ENCODE results near the gene MED4. TPM values are rescaled to one million over a fixed set of nuclear protein-coding genes. Genes with fewer than 3 reads are reported as not detected.

MED4 gene
- total and polyA plus RNA-seq, 2 experiments from 2014 or later: 29.0 to 92.5 TPM

DNA sequence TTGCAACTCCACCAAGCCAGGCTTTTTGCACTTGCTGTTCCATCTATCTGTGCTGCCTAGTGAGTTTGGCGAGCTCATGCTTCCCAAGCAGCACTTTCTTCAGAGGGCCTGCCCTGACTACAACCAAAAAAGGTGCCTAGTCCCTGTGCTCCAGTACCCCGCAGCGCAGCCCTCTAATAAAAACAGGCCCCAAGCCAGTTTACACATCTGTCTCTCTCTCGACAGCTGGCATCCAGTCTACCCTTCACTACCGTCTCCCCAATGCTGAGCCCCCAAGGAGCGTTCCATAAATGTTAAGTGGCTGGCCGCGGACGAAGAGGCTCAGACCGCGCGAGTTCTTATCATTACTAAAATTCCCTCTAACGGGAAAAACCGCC is 512 bp downstream of the MED4 start (continued):
- TF ChIP-seq REST (IDR thresholded peaks at IDR 0.05; ENCODE audit: unreplicated experiment) (no peak), EZH2 (IDR thresholded peaks at IDR 0.05; ENCODE audit: low read depth, unreplicated experiment) (no peak)

GRCh38 chr13:48093588-48093987 is 1.3 kb downstream of the MED4 start:
- H3K4me1 ChIP-seq (ENCODE audit: insufficient read depth): peaks cover 13% of the 10 kb centered on the region
- Mint-ChIP-seq H3K4me1 (peaks cover 21% of the 10 kb centered on the region), H3K27ac (no peak overlapping the region), H3K9me3 (no peaks in the 10 kb centered on the region), H3K27me3 (ENCODE audit: insufficient read depth, low read depth, poor library complexity) (peaks cover 3% of the 10 kb centered on the region), H3K36me3 (ENCODE audit: low read depth) (peaks cover 3% of the 10 kb centered on the region; the same call in 1 of the 3 replicates), H3K4me3 (peak overlapping the region; percentile 99)
- H3K79me2 ChIP-seq (replicated peaks; ENCODE audit: insufficient read depth): peaks cover 62% of the 10 kb centered on the region
- no peak overlapping the region for H3K27ac ChIP-seq (ENCODE audit: low read depth)
- H2AFZ ChIP-seq: no peak overlapping the region
- H3F3A ChIP-seq (replicated peaks; ENCODE audit: low read depth): no peaks in the 10 kb centered on the region
- no peaks in the 10 kb centered on the region; the same call in 1 of the 2 replicates for H3K9me2 ChIP-seq (ENCODE audit: insufficient read depth)
- peak overlapping the region; percentile 93 for H3K4me2 ChIP-seq
- peaks cover 16% of the 10 kb centered on the region; the same call in 1 of the 2 replicates for H4K20me1 ChIP-seq (replicated peaks; ENCODE audit: insufficient read depth)
- H3K27me3 ChIP-seq (ENCODE audit: insufficient read depth): no peaks in the 10 kb centered on the region
- no peak for DNase-seq (ENCODE audit: low spot score)
- ATAC-seq: no peak
- H3K36me3 ChIP-seq (ENCODE audit: insufficient read depth): no peaks in the 10 kb centered on the region
- H3K4me3 ChIP-seq: peak overlapping the region; percentile 89
- TF ChIP-seq, protein P1, sequence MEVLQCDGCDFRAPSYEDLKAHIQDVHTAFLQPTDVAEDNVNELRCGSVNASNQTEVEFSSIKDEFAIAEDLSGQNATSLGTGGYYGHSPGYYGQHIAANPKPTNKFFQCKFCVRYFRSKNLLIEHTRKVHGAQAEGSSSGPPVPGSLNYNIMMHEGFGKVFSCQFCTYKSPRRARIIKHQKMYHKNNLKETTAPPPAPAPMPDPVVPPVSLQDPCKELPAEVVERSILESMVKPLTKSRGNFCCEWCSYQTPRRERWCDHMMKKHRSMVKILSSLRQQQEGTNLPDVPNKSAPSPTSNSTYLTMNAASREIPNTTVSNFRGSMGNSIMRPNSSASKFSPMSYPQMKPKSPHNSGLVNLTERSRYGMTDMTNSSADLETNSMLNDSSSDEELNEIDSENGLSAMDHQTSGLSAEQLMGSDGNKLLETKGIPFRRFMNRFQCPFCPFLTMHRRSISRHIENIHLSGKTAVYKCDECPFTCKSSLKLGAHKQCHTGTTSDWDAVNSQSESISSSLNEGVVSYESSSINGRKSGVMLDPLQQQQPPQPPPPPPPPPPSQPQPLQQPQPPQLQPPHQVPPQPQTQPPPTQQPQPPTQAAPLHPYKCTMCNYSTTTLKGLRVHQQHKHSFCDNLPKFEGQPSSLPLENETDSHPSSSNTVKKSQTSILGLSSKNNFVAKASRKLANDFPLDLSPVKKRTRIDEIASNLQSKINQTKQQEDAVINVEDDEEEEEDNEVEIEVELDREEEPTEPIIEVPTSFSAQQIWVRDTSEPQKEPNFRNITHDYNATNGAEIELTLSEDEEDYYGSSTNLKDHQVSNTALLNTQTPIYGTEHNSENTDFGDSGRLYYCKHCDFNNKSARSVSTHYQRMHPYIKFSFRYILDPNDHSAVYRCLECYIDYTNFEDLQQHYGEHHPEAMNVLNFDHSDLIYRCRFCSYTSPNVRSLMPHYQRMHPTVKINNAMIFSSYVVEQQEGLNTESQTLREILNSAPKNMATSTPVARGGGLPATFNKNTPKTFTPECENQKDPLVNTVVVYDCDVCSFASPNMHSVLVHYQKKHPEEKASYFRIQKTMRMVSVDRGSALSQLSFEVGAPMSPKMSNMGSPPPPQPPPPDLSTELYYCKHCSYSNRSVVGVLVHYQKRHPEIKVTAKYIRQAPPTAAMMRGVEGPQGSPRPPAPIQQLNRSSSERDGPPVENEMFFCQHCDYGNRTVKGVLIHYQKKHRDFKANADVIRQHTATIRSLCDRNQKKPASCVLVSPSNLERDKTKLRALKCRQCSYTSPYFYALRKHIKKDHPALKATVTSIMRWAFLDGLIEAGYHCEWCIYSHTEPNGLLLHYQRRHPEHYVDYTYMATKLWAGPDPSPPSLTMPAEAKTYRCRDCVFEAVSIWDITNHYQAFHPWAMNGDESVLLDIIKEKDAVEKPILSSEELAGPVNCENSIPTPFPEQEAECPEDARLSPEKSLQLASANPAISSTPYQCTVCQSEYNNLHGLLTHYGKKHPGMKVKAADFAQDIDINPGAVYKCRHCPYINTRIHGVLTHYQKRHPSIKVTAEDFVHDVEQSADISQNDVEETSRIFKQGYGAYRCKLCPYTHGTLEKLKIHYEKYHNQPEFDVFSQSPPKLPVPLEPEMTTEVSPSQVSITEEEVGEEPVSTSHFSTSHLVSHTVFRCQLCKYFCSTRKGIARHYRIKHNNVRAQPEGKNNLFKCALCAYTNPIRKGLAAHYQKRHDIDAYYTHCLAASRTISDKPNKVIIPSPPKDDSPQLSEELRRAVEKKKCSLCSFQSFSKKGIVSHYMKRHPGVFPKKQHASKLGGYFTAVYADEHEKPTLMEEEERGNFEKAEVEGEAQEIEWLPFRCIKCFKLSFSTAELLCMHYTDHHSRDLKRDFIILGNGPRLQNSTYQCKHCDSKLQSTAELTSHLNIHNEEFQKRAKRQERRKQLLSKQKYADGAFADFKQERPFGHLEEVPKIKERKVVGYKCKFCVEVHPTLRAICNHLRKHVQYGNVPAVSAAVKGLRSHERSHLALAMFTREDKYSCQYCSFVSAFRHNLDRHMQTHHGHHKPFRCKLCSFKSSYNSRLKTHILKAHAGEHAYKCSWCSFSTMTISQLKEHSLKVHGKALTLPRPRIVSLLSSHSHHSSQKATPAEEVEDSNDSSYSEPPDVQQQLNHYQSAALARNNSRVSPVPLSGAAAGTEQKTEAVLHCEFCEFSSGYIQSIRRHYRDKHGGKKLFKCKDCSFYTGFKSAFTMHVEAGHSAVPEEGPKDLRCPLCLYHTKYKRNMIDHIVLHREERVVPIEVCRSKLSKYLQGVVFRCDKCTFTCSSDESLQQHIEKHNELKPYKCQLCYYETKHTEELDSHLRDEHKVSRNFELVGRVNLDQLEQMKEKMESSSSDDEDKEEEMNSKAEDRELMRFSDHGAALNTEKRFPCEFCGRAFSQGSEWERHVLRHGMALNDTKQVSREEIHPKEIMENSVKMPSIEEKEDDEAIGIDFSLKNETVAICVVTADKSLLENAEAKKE (CRISPR knock-in tag; IDR thresholded peaks at IDR 0.05): no peak
- TF ChIP-seq EZH2phosphoT487 (IDR thresholded peaks at IDR 0.05; ENCODE audit: unreplicated experiment) (no peak), STAT1 (IDR thresholded peaks at IDR 0.05; ENCODE audit: unreplicated experiment) (no peak), ZNF114 (CRISPR knock-in tag; IDR thresholded peaks at IDR 0.05) (no peak), EZH2 (IDR thresholded peaks at IDR 0.05; ENCODE audit: low read depth, unreplicated experiment) (no peak), POLR2AphosphoS5 (IDR thresholded peaks at IDR 0.05; ENCODE audit: low read depth) (no peak), JUNB (IDR thresholded peaks at IDR 0.05; ENCODE audit: unreplicated experiment) (no peak), ZNF331 (CRISPR knock-in tag; IDR thresholded peaks at IDR 0.05; ENCODE audit: low read depth) (no peak), CREB1 (CRISPR knock-in tag; IDR thresholded peaks at IDR 0.05; ENCODE audit: low read depth) (no peak), REST (IDR thresholded peaks at IDR 0.05; ENCODE audit: unreplicated experiment) (no peak), NANOG (IDR thresholded peaks at IDR 0.05; ENCODE audit: borderline replicate concordance) (no peak)
